GM18502 (cell line): ENCODE results near the gene STH.

Experiments
- ATAC-seq: cut with Tn5 transposase; IDR thresholded peaks from one replicate; pipeline ENCODE4 v1.9.1; 2021; ENCODE audit warnings: mild to moderate bottlenecking; ENCODE audit not compliant: unreplicated experiment, poor library complexity

Gene STH

DNA sequence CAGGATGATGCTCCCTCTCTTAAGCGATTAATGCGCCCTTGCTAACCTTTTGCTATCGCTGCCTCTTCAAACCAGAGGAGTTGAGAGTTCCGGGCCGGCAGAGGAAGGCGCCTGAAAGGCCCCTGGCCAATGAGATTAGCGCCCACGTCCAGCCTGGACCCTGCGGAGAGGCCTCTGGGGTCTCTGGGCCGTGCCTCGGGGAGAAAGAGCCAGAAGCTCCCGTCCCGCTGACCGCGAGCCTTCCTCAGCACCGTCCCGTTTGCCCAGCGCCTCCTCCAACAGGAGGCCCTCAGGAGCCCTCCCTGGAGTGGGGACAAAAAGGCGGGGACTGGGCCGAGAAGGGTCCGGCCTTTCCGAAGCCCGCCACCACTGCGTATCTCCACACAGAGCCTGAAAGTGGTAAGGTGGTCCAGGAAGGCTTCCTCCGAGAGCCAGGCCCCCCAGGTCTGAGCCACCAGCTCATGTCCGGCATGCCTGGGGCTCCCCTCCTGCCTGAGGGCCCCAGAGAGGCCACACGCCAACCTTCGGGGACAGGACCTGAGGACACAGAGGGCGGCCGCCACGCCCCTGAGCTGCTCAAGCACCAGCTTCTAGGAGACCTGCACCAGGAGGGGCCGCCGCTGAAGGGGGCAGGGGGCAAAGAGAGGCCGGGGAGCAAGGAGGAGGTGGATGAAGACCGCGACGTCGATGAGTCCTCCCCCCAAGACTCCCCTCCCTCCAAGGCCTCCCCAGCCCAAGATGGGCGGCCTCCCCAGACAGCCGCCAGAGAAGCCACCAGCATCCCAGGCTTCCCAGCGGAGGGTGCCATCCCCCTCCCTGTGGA, 16.0 kb upstream of the STH start:
- no peak for ATAC-seq

DNA sequence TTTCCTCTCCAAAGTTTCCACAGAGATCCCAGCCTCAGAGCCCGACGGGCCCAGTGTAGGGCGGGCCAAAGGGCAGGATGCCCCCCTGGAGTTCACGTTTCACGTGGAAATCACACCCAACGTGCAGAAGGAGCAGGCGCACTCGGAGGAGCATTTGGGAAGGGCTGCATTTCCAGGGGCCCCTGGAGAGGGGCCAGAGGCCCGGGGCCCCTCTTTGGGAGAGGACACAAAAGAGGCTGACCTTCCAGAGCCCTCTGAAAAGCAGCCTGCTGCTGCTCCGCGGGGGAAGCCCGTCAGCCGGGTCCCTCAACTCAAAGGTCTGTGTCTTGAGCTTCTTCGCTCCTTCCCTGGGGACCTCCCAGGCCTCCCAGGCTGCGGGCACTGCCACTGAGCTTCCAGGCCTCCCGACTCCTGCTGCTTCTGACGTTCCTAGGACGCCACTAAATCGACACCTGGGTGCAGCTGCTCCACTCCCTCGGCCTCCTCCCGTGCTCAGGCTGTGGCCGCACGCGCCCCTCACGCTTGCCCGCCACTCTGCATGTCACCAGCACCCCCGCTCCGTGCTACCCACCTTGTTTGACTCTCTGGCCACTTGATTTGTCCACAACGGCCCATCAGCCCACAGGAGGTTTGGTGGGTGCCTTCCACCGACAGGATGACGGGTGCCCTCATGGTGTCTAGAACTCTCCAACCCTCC, 15.3 kb upstream of the STH start:
- no peak for ATAC-seq

DNA sequence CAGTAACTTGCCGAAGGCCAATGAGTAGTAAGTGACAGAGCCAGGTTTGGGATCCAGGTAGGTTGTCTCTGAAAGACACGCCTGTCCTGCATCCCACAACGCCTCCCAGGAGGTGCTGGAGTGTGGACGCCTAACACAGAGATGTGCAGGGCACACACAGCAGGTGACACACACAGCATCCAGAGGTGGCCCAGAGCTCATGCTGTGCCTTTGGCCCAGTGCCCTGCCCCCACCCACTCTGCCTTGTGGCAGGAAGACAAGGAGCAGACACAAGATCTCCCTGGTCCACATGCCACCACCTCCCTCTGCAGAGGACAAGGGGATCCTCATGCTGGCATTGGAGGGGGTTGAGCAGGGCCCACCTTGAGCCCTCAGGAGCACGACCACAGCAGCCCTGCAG, 14.7 kb upstream of the STH start:
- ATAC-seq: no peak

GRCh38 chr17:45985447-45985846, 13.6 kb upstream of the STH start:
- ATAC-seq: no peak

GRCh38 chr17:45986056-45986455, 13.0 kb upstream of the STH start:
- ATAC-seq: no peak

- no peak for ATAC-seq
Observed at GRCh38 chr17:45987706-45988105, 11.3 kb upstream of the STH start.

DNA sequence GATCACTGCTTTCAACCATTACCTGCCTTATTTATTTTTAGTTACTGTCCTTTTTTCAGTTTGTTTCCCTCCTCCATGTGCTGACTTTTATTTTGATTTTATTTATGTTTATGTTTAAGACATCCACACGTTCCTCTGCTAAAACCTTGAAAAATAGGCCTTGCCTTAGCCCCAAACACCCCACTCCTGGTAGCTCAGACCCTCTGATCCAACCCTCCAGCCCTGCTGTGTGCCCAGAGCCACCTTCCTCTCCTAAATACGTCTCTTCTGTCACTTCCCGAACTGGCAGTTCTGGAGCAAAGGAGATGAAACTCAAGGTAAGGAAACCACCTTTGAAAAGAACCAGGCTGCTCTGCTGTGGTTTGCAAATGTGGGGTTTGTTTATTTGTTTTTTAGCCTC, 9.3 kb upstream of the STH start:
- ATAC-seq: no peak

- ATAC-seq: no peak
Observed at GRCh38 chr17:45990886-45991285, 8.2 kb upstream of the STH start.

GRCh38 chr17:45991341-45991740, 7.7 kb upstream of the STH start:
- no peak for ATAC-seq

DNA sequence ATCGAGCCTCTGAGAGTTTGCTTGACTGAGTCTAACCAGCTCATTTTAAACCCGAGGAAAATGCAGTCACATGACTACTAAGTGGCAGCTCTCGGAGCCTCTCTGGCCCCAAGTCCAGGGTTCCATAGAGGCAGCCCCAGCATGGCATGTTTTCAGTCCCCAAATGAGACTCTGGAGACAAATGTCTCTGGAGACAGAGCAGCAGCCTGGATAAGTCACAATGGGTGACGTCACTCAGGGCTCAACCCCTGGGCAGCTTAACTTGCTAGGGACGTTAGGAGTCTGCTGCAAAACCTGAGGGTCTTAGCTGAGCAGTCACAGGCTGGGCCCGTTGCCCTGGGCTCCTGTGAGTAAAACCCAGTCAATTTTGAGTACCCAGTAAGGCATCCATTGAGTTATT, 6.9 kb upstream of the STH start:
- no peak for ATAC-seq

DNA sequence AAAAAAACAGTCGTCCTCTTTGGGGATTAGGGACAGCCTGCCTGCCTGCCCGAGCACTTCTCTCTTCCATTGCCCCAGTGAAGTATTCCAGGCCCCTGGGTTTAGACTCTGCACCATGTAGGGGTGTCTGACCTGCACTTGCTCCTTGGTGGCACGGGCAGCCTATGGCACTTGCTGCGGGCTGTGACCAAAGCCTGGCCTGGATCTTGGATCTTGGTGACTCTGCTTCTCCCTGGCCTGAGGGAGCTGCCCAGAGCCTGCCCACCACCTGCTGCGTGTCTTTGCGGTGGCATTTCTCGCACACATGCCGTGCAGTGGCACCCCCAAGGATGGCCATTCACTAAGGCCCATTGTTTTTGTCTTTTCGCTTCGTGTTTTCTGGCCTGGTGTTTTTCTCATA, 6.1 kb upstream of the STH start:
- ATAC-seq: no peak

- no peak for ATAC-seq
Observed at GRCh38 chr17:45993962-45994627, 5.0 kb upstream of the STH start.

DNA sequence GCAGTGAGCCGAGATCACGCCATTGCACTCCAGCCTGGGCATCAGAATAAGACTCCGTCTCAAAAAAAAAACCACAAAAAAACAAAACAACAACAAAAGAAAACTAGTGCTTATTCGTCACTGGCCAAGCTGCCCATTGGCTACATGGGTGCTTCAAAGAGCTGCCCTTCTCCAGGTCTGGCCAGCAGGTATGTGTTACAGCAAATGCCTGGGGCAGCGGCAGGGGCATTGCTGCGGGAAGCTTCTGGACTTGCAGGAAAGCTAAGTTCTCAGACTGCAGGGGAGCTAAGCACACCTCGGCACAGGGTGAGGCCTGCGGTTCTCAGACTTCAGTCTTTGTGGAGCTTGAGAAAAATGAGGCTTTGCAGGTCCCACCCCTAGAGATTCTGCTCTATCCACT, 4.1 kb upstream of the STH start:
- ATAC-seq: no peak

DNA sequence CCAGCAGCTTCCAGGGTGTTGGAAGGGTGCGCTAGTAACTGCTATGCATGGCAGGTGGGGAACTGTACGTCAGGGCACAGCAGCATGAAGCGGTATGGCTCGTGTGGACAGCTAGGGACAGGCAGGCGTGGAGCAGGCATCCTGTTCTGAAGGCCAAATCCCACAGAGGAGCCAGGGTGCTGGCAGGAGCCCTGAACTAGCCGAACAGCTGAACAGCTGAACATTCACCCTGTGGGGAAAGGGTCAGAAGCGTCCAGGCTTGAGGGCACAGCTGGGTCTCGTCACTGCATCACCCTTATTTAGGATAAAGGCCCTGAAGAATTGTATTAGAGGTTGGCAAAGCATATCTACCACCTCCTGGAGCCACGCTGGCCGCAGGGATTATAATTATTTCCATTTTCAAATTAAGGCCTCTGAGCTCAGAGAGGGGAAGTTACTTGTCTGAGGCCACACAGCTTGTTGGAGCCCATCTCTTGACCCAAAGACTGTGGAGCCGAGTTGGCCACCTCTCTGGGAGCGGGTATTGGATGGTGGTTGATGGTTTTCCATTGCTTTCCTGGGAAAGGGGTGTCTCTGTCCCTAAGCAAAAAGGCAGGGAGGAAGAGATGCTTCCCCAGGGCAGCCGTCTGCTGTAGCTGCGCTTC, 3.3 kb upstream of the STH start:
- no peak for ATAC-seq

DNA sequence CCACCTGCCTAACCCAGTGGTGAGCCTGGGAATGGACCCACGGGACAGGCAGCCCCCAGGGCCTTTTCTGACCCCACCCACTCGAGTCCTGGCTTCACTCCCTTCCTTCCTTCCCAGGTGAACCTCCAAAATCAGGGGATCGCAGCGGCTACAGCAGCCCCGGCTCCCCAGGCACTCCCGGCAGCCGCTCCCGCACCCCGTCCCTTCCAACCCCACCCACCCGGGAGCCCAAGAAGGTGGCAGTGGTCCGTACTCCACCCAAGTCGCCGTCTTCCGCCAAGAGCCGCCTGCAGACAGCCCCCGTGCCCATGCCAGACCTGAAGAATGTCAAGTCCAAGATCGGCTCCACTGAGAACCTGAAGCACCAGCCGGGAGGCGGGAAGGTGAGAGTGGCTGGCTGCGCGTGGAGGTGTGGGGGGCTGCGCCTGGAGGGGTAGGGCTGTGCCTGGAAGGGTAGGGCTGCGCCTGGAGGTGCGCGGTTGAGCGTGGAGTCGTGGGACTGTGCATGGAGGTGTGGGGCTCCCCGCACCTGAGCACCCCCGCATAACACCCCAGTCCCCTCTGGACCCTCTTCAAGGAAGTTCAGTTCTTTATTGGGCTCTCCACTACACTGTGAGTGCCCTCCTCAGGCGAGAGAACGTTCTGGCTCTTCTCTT, 2.6 kb upstream of the STH start:
- no peak for ATAC-seq

- ATAC-seq: no peak
Observed at GRCh38 chr17:45997166-45997565, 1.9 kb upstream of the STH start.

DNA sequence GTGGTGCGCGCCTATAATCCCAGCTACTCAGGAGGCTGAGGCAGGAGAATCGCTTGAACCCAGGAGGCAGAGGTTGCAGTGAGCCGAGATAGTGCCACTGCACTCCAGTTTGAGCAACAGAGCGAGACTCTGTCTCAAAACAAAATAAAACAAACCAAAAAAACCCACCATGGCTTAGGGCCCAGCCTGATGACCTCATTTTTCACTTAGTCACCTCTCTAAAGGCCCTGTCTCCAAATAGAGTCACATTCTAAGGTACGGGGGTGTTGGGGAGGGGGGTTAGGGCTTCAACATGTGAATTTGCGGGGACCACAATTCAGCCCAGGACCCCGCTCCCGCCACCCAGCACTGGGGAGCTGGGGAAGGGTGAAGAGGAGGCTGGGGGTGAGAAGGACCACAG, 1.4 kb upstream of the STH start:
- no peak for ATAC-seq

DNA sequence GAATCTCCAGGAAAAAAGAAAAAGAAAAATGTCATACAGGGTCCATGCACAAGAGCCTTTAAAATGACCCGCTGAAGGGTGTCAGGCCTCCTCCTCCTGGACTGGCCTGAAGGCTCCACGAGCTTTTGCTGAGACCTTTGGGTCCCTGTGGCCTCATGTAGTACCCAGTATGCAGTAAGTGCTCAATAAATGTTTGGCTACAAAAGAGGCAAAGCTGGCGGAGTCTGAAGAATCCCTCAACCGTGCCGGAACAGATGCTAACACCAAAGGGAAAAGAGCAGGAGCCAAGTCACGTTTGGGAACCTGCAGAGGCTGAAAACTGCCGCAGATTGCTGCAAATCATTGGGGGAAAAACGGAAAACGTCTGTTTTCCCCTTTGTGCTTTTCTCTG, 845 bp downstream of the STH start:
- no peak for ATAC-seq

DNA sequence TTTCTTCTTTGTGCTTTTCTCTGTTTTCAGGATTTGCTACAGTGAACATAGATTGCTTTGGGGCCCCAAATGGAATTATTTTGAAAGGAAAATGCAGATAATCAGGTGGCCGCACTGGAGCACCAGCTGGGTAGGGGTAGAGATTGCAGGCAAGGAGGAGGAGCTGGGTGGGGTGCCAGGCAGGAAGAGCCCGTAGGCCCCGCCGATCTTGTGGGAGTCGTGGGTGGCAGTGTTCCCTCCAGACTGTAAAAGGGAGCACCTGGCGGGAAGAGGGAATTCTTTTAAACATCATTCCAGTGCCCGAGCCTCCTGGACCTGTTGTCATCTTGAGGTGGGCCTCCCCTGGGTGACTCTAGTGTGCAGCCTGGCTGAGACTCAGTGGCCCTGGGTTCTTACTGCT, 1.2 kb downstream of the STH start:
- ATAC-seq: no peak

GRCh38 chr17:46000757-46001156, 1.7 kb downstream of the STH start:
- no peak for ATAC-seq
